Aorta (tissue), 5 donors: ENCODE measurements around the gene THADA. TPM values are rescaled to one million over a fixed set of nuclear protein-coding genes. Genes with fewer than 3 reads are reported as not detected.

ENCODE experiments used
- ATAC-seq: fragments of 200-7000 bp; cut with Tn5 transposase; one replicate; pipeline ENCODE4 v1.9.1; 2022; ENCODE audit warnings: moderate library complexity; ENCODE audit not compliant: low FRiP score
- DNase-seq, 2 donors: peaks; one replicate each; pipeline ENCODE4 v3.0.0-alpha.2; 2020
- H3K27ac ChIP-seq, 2 donors: one replicate each; pipeline ENCODE4 v1.5.1; 2013; ENCODE audit warnings: low read length in 2 of 2, mild to moderate bottlenecking in 2 of 2, moderate library complexity in 2 of 2, control low read depth in 1 of 2, inconsistent platforms in 1 of 2, low read depth in 1 of 2
- H3K27me3 ChIP-seq, 2 donors: one replicate each; pipeline ENCODE4 v1.6.1; 2013; ENCODE audit warnings: control low read depth in 1 of 2, low read length in 1 of 2, mild to moderate bottlenecking in 1 of 2, moderate library complexity in 1 of 2; ENCODE audit not compliant: insufficient read depth in 2 of 2, control insufficient read depth in 1 of 2
- H3K36me3 ChIP-seq, 2 donors: one replicate each; pipeline ENCODE4 v1.6.1; 2013; ENCODE audit warnings: control low read depth in 1 of 2, low read length in 1 of 2, mild to moderate bottlenecking in 1 of 2; ENCODE audit not compliant: insufficient read depth in 2 of 2, control insufficient read depth in 1 of 2
- H3K4me1 ChIP-seq, 2 donors: one replicate each; pipeline ENCODE4 v1.6.1; 2013; ENCODE audit warnings: low read length in 2 of 2, control low read depth in 1 of 2, mild to moderate bottlenecking in 1 of 2, moderate library complexity in 1 of 2; ENCODE audit not compliant: insufficient read depth in 2 of 2, control insufficient read depth in 1 of 2
- H3K4me3 ChIP-seq, 2 donors: one replicate each; pipeline ENCODE4 v1.5.1; 2013; ENCODE audit warnings: low read length in 2 of 2, control low read depth in 1 of 2, mild to moderate bottlenecking in 1 of 2
- H3K9me3 ChIP-seq: one replicate; pipeline ENCODE4 v1.6.1; 2013; ENCODE audit warnings: mild to moderate bottlenecking, low read length; ENCODE audit not compliant: control insufficient read depth
- whole genome bisulfite sequencing, 2 donors: extraction: QIAGEN DNeasy Blood & Tissue Kit; methylation state at CpG; one replicate each; pipeline ENCODE4 v1.1.7; 2013; 5-methylcytosine and 5-hydroxymethylcytosine counted together
- intact Hi-C, 2 donors: fragments of 100-400 bp; cut with DNase I; formaldehyde crosslinking; loops; one replicate each; pipeline versions ENCODE4 v1.14.2 to v1.15.0; 2022
- polyA plus RNA-seq, 2 donors: library from polyadenylated mRNA; stranded (reverse); fragments of 200-250 nt; gene quantifications; one replicate each; pipeline ENCODE4 v1.2.3, GENCODE V29; 2013
- total RNA-seq, 2 donors: library from RNA; stranded (reverse); fragmentation: NEBNext Ultra II Directional; extraction: Animal tissue kit (Norgen Biotek cat#: 25700); gene quantifications; one replicate each; pipeline ENCODE4 v1.2.1, GENCODE V29; 2021
- donor health status: healthy with polysubstance abuse.
- donor health status: Bipolar disorder and iron deficiency.
- donor health status: DM: no; HTN: no; CAD: no.
- donor health status: DM: no; HTN: no; CAD: no.
- donor health status: DM: yes; HTN: yes; CAD: no.

THADA gene
- total and polyA plus RNA-seq, 4 donors, result 12.4 to 38.5 (median 25.0) TPM

- H3K36me3 ChIP-seq, result no peaks in the 10 kb centered on the region
- no peak overlapping the region for H3K4me3 ChIP-seq
- no peaks in the 10 kb centered on the region for H3K9me3 ChIP-seq
- no peaks in the 10 kb centered on the region for H3K27me3 ChIP-seq
- intact Hi-C loops, result no loop called here
- ATAC-seq (no peak), DNase-seq (no peak)
- H3K27ac ChIP-seq, result no peak overlapping the region
- 93 to 96% methylated on average over 7 of the region's 7 CpGs for WGBS, 2 donors
- no peaks in the 10 kb centered on the region for H3K4me1 ChIP-seq
Observed at GRCh38 chr2:43206602-43207001, 389.2 kb downstream of the THADA start.

GRCh38 chr2:43203373-43203772 is 392.5 kb downstream of the THADA start:
- Histone ChIP-seq H3K27ac (no peak overlapping the region), H3K9me3 (no peaks in the 10 kb centered on the region), H3K4me3 (no peak overlapping the region), H3K27me3 (no peaks in the 10 kb centered on the region), H3K4me1 (no peaks in the 10 kb centered on the region), H3K36me3 (no peaks in the 10 kb centered on the region)
- DNase-seq, result no peak
- 94 to 95% methylated on average over 11 of the region's 11 CpGs for WGBS, 2 donors
- intact Hi-C loops, result no loop called here
- ATAC-seq, result no peak

- no peaks in the 10 kb centered on the region for H3K27me3 ChIP-seq
- H3K4me1 ChIP-seq, result no peaks in the 10 kb centered on the region
- no peak overlapping the region for H3K4me3 ChIP-seq
- no peaks in the 10 kb centered on the region for H3K36me3 ChIP-seq
- no peak for DNase-seq
- intact Hi-C loops, result no loop called here
- no peak overlapping the region for H3K27ac ChIP-seq
- H3K9me3 ChIP-seq, result no peaks in the 10 kb centered on the region
- WGBS, 2 donors, result 68 to 74% methylated on average over 2 of the region's 2 CpGs
- no peak for ATAC-seq
Observed at GRCh38 chr2:43202289-43202688, 393.5 kb downstream of the THADA start.

- no peak for ATAC-seq
- WGBS, 2 donors, result 77 to 81% methylated on average over 4 of the region's 4 CpGs
- intact Hi-C loops, result no loop called here
Observed at GRCh38 chr2:43201497-43201896, 394.3 kb downstream of the THADA start.

GRCh38 chr2:43201016-43201415 is 394.8 kb downstream of the THADA start:
- intact Hi-C loops, result no loop called here
- H3K9me3 ChIP-seq, result no peaks in the 10 kb centered on the region

More at GRCh38 chr2:43201497-43201896, 394.3 kb downstream of the THADA start:
- no peaks in the 10 kb centered on the region for H3K9me3 ChIP-seq
- DNase-seq, result no peak
- no peaks in the 10 kb centered on the region for H3K36me3 ChIP-seq
- H3K27me3 ChIP-seq, result no peaks in the 10 kb centered on the region
- H3K4me1 ChIP-seq, result no peaks in the 10 kb centered on the region
- no peak overlapping the region for H3K4me3 ChIP-seq
- no peak overlapping the region for H3K27ac ChIP-seq

GRCh38 chr2:43199492-43200488 is 396.0 kb downstream of the THADA start:
- Histone ChIP-seq H3K27me3 (no peaks in the 10 kb centered on the region), H3K4me1 (no peaks in the 10 kb centered on the region), H3K27ac (no peak overlapping the region), H3K9me3 (no peaks in the 10 kb centered on the region), H3K36me3 (no peaks in the 10 kb centered on the region), H3K4me3 (no peak overlapping the region)
- 86 to 90% methylated on average over 16 of the region's 16 CpGs for WGBS, 2 donors
- intact Hi-C loops, result loop anchor here in 1 of 2 donors (2.0 kb wide), 1 partner anchor 65 kb away; no protein-coding TSS in a partner anchor
- ATAC-seq, result peak; percentile 5
- DNase-seq, result no peak

More at GRCh38 chr2:43201016-43201415, 394.8 kb downstream of the THADA start:
- 98 to 99% methylated on average over 7 of the region's 7 CpGs for WGBS, 2 donors
- H3K4me3 ChIP-seq, result no peak overlapping the region
- no peak overlapping the region for H3K27ac ChIP-seq
- ATAC-seq, result no peak
- H3K36me3 ChIP-seq, result no peaks in the 10 kb centered on the region
- DNase-seq, result no peak
- no peaks in the 10 kb centered on the region for H3K4me1 ChIP-seq
- no peaks in the 10 kb centered on the region for H3K27me3 ChIP-seq

GRCh38 chr2:43198263-43198662 is 397.6 kb downstream of the THADA start:
- H3K36me3 ChIP-seq, result no peaks in the 10 kb centered on the region
- intact Hi-C loops, result loop anchor here in 1 of 2 donors (2.0 kb wide), 1 partner anchor 63 kb away; no protein-coding TSS in a partner anchor
- no peak overlapping the region for H3K4me3 ChIP-seq
- H3K4me1 ChIP-seq, result no peaks in the 10 kb centered on the region
- DNase-seq (no peak), ATAC-seq (no peak)
- H3K27me3 ChIP-seq, result no peaks in the 10 kb centered on the region
- H3K9me3 ChIP-seq, result no peaks in the 10 kb centered on the region
- 97 to 99% methylated on average over 6 of the region's 6 CpGs for WGBS, 2 donors
- no peak overlapping the region for H3K27ac ChIP-seq

- H3K27me3 ChIP-seq, result no peaks in the 10 kb centered on the region
- WGBS, 2 donors, result 94% methylated on average over 5 of the region's 5 CpGs
- H3K4me1 ChIP-seq, result no peaks in the 10 kb centered on the region
- DNase-seq (no peak), ATAC-seq (no peak)
- H3K27ac ChIP-seq, result no peak overlapping the region
- no peaks in the 10 kb centered on the region for H3K9me3 ChIP-seq
- intact Hi-C loops, result no loop called here
- no peak overlapping the region for H3K4me3 ChIP-seq
- no peaks in the 10 kb centered on the region for H3K36me3 ChIP-seq
Observed at GRCh38 chr2:43197588-43197896, 398.3 kb downstream of the THADA start.
